ENCODE measurements around the gene NCLN.
"Not testable (repeated sequence)": the region's sequence is repeated elsewhere in the genome, so short reads cannot be mapped to it uniquely, and the experiment has no call there.

The NCLN gene

DNA sequence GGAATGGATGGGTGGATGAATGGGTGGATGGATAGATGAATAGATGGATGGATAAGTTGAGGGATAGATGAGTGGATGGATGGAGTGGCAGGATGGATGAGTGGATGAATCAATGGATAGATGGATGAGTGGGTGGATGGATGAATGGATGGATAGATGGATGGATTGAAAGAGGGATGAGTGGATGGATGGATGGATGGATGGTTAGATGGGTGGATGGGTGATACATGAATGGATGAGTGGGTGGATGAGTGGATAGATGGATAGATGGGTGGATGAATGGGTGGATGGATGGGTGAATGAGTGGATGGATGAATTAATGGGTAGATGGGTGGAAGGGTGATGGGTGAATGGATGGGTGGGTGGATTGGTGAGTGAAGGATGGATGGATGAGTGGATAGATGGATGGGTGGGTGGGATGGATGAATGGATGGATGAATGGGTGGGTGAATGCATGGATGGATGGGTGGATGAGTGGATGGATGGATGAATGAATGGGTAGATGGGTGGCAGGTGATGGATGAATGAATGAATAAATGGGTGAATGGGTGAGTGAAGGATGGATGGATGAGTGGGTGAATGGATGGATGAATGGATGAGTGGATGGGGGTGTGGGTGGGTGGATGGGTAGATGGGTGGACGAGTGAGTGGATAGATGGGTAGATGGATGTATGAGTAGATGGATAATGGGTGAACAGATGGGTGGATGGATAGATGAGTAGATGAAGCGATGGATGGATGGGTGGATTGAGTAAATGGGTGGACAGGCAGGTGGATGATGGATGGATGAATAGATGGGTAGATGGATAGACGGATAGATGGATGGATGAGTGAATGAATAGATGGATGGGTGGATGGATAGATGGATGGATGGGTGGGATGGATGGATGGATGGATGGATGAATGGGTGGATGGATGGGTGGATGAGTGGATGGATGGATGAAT lies 32.2 kb upstream of the NCLN start:
- FAIRE-seq = no peak

DNA sequence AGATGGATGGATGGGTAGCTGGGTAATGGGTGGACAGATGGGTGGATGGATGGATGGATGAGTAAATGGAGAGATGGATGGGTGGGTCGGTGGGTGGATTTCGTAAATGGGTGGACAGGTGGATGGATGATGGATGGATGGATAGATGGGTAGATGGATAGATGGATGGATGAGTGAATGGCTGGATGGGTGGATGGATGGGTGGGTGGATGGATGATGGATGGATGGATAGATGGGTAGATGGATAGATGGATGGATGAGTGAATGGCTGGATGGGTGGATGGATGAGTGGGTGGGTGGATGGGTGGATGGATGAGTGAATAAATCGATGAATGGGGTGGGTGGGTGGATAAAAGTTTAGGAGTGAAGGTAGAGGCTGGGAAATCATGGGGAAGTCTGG lies 31.3 kb upstream of the NCLN start:
- not testable (repeated sequence) for DNase-seq (ENCODE audit: insufficient read length, low spot score)
- FAIRE-seq = peak; percentile 90

More for the DNA sequence above, 32.2 kb upstream of the NCLN start:
- TF ChIP-seq POLR2A (IDR thresholded peaks at IDR 0.05; ENCODE audit: low read depth, low read length) (no peak), POU2F2 (IDR thresholded peaks at IDR 0.05; ENCODE audit: low read depth, low read length) (no peak), TAF1 (IDR thresholded peaks at IDR 0.05; ENCODE audit: low read depth, low read length) (no peak), PAX5 (IDR thresholded peaks at IDR 0.05; ENCODE audit: insufficient read depth, low read length, severe bottlenecking) (no peak), POLR2AphosphoS5 (IDR thresholded peaks at IDR 0.05; ENCODE audit: low read depth, low read length) (no peak), SPI1 (IDR thresholded peaks at IDR 0.05; ENCODE audit: low read depth, low read length) (no peak)
- no peak for DNase-seq (ENCODE audit: insufficient read length, low spot score)

DNA sequence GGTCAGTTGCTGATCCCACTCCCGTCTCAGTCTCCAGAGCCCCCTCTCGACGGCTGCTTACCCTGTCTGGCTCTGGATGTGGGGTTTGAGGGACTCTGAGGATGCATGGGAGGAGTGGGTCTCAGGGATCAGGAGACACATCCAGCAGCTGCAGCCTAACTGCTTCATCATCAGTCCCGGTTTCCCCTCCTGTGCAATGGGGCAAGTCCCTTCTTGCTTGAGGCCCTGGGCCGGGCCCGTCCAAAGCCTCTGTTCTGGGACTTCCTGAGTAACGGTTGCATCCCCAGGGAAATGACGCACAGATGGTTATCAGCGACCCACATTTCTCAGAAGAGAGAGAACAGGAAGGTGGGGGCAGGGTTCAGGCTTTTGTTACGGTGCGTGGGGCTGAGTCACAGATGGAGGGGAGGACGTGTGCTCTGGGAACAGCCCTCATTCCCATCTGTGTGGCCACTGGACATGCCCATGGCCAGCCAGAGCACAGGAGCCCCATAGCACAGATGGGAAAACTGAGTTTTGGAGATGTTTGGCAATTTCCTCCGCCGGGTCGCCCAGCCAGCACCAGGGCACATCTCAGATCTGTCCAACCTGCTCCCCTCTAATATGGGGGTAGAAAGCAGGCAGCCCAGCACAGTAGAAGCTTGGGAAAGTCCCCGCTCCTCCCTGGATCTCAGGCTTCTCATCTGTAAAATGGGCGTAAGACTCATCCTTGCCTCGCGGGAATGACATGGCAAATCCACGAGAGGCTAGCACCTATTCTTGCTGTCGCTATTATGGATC lies 30.6 kb upstream of the NCLN start:
- peak; percentile 43; the same call in 1 of the 2 replicates for TF ChIP-seq SPI1 (IDR thresholded peaks at IDR 0.05; ENCODE audit: low read depth, low read length)
- TF ChIP-seq POU2F2 (IDR thresholded peaks at IDR 0.05; ENCODE audit: low read depth, low read length) = peak; percentile 52; the same call in 1 of the 2 replicates
- TF ChIP-seq POLR2A (IDR thresholded peaks at IDR 0.05; ENCODE audit: low read depth, low read length) = peak; percentile 73
- TF ChIP-seq POLR2AphosphoS5 (IDR thresholded peaks at IDR 0.05; ENCODE audit: low read depth, low read length) = peak; percentile 60; the same call in 1 of the 2 replicates
- TF ChIP-seq TAF1 (IDR thresholded peaks at IDR 0.05; ENCODE audit: low read depth, low read length) = peak; percentile 56
- no peak for TF ChIP-seq PAX5 (IDR thresholded peaks at IDR 0.05; ENCODE audit: insufficient read depth, low read length, severe bottlenecking)

DNA sequence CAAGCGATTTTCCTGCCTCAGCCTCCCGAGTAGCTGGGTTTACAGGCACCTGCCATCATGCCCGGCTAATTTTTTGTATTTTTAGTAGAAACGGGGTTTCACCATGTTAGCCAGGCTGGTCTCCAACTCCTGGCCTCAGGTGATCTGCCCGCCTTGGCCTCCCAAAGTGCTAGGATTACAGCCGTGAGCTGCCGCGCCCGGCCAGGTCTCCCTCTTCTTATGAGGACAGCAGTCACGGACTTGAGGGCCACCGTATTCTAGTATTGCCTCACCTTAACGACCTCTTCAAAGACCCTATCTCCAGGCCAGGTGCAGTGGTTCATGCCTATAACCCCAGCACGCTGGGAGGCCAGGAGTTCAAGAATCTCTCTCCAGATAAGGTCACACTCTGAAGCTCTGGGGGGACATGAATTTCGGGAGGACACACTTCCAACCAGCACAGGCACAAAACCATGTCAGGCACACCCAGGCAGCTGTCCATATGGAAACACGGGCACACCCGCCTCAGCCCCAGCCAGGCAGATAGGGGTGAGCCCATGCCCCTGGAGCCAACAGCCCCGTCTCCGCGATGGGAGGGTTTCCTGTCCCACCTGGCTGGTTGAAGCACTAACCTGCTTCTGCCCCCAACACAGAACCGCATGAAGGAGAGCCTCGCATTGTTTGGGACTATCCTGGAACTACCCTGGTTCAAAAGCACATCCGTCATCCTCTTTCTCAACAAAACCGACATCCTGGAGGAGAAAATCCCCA lies 28.5 kb upstream of the NCLN start:
- DNase-seq (ENCODE audit: insufficient read length, low spot score) (no peak), FAIRE-seq (no peak)
- TF ChIP-seq TAF1 (IDR thresholded peaks at IDR 0.05; ENCODE audit: low read depth, low read length) (no peak), SPI1 (IDR thresholded peaks at IDR 0.05; ENCODE audit: low read depth, low read length) (no peak), POLR2A (IDR thresholded peaks at IDR 0.05; ENCODE audit: low read depth, low read length) (no peak), PAX5 (IDR thresholded peaks at IDR 0.05; ENCODE audit: insufficient read depth, low read length, severe bottlenecking) (no peak), POLR2AphosphoS5 (IDR thresholded peaks at IDR 0.05; ENCODE audit: low read depth, low read length) (no peak)

More for the DNA sequence above, 30.6 kb upstream of the NCLN start:
- no peak for FAIRE-seq
- DNase-seq (ENCODE audit: insufficient read length, low spot score) = peak; percentile 71

DNA sequence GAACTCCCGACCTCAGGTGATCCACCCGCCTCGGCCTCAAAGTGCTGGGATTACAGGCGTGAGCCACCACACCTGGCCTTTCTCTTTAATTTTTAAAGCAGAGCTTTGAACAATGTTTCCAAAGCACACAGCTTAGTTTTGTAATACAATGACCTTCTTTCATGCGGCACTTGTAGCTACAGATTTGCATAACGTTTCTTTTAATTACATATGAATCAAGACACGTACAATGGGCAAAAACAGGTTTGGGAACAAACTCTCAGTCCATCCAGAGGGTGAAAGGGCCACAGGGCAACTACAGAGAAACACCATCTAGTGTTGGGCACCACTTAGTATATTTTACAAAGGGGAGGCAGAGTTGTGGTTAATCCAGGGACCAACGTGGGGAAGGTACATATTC lies 26.2 kb upstream of the NCLN start:
- no peak for DNase-seq (ENCODE audit: insufficient read length, low spot score)
- FAIRE-seq = no peak
- TF ChIP-seq POLR2AphosphoS5 (IDR thresholded peaks at IDR 0.05; ENCODE audit: low read depth, low read length) = no peak
- no peak for TF ChIP-seq TAF1 (IDR thresholded peaks at IDR 0.05; ENCODE audit: low read depth, low read length)
- no peak for TF ChIP-seq POU2F2 (IDR thresholded peaks at IDR 0.05; ENCODE audit: low read depth, low read length)
- no peak for TF ChIP-seq POLR2A (IDR thresholded peaks at IDR 0.05; ENCODE audit: low read depth, low read length)
- TF ChIP-seq PAX5 (IDR thresholded peaks at IDR 0.05; ENCODE audit: insufficient read depth, low read length, severe bottlenecking) = no peak
- TF ChIP-seq SPI1 (IDR thresholded peaks at IDR 0.05; ENCODE audit: low read depth, low read length) = no peak

DNA sequence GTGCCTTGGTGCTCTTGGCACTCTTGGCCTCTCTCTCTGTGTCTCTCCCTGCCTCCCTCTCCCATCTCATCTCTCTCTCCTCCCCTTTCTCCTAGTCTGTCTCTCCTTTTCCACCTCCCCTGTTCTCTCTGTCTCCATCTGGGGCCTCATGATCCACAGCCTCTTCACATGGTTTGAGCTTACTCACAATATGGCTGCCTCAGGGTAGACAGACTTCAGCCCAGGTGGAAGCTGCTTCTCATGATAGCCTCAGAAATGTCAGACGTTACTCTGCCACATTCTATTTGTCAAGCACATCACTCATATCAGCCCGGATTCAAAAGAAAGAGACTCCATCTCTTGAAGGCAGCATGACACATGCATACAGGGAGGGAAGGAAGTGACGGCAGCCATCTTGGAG lies 25.5 kb upstream of the NCLN start:
- DNase-seq (ENCODE audit: insufficient read length, low spot score) (no peak), FAIRE-seq (no peak)
- TF ChIP-seq SPI1 (IDR thresholded peaks at IDR 0.05; ENCODE audit: low read depth, low read length) (no peak), TAF1 (IDR thresholded peaks at IDR 0.05; ENCODE audit: low read depth, low read length) (no peak), POLR2AphosphoS5 (IDR thresholded peaks at IDR 0.05; ENCODE audit: low read depth, low read length) (no peak), PAX5 (IDR thresholded peaks at IDR 0.05; ENCODE audit: insufficient read depth, low read length, severe bottlenecking) (no peak), POLR2A (IDR thresholded peaks at IDR 0.05; ENCODE audit: low read depth, low read length) (no peak), POU2F2 (IDR thresholded peaks at IDR 0.05; ENCODE audit: low read depth, low read length) (no peak)

DNA sequence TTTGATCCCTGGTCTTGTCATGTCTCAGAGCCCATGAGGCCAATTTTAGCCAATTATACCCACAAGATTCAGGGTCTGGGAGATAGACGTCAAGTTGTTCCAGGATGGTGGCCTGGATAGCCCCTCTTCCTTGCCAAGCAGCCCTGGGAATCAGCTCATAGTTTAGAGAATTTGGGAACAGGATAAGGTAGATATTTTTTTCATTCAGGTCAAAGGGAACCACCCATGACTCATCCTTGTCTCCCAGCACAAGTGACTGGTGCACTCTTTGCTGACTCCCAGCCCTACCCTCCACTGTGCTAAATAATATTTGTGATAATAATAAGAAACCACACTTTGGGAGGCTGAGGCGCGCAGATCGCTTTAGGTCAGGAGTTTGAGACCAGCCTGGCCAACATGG lies 24.3 kb upstream of the NCLN start:
- FAIRE-seq = no peak
- TF ChIP-seq POU2F2 (IDR thresholded peaks at IDR 0.05; ENCODE audit: low read depth, low read length) (no peak), PAX5 (IDR thresholded peaks at IDR 0.05; ENCODE audit: insufficient read depth, low read length, severe bottlenecking) (no peak), POLR2AphosphoS5 (IDR thresholded peaks at IDR 0.05; ENCODE audit: low read depth, low read length) (no peak), SPI1 (IDR thresholded peaks at IDR 0.05; ENCODE audit: low read depth, low read length) (no peak), POLR2A (IDR thresholded peaks at IDR 0.05; ENCODE audit: low read depth, low read length) (no peak), TAF1 (IDR thresholded peaks at IDR 0.05; ENCODE audit: low read depth, low read length) (no peak)
- DNase-seq (ENCODE audit: insufficient read length, low spot score) = no peak

DNA sequence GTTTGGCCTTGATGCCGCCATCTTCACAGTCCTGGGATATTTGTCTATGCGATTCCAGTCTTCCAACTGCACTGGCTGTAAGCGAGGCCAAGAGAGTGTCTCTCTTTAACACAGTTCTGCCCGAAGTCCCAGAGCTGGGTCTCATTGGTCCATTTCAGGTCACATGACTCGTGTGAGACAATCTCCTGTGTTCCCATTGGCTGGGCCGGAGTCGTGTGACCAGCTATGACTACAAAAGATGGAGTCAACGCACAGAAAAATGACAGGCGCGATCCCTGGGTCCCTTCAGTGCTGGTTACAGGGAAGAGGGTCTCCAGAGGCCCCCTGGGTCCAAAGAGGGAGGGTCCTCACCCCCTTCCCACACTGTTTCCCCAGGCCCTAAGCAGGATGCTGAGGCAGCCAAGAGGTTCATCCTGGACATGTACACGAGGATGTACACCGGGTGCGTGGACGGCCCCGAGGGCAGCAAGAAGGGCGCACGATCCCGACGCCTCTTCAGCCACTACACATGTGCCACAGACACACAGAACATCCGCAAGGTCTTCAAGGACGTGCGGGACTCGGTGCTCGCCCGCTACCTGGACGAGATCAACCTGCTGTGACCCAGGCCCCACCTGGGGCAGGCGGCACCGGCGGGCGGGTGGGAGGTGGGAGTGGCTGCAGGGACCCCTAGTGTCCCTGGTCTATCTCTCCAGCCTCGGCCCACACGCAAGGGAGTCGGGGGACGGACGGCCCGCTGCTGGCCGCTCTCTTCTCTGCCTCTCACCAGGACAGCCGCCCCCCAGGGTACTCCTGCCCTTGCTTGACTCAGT lies 23.1 kb upstream of the NCLN start:
- TF ChIP-seq TAF1 (IDR thresholded peaks at IDR 0.05; ENCODE audit: low read depth, low read length) = no peak
- TF ChIP-seq PAX5 (IDR thresholded peaks at IDR 0.05; ENCODE audit: insufficient read depth, low read length, severe bottlenecking) = no peak
- TF ChIP-seq POLR2AphosphoS5 (IDR thresholded peaks at IDR 0.05; ENCODE audit: low read depth, low read length) = no peak
- no peak for TF ChIP-seq SPI1 (IDR thresholded peaks at IDR 0.05; ENCODE audit: low read depth, low read length)
- no peak for TF ChIP-seq POLR2A (IDR thresholded peaks at IDR 0.05; ENCODE audit: low read depth, low read length)
- no peak for TF ChIP-seq POU2F2 (IDR thresholded peaks at IDR 0.05; ENCODE audit: low read depth, low read length)
- DNase-seq (ENCODE audit: insufficient read length, low spot score) (no peak), FAIRE-seq (no peak)
